IPS-11a (cell line): ENCODE data around the gene CYTH1.
A peak's percentile ranks its signal among the peaks of the same experiment; 100 is the strongest.

ENCODE experiments used
- H3K4me3 ChIP-seq: one replicate; pipeline ENCODE4 v1.5.1; 2013; ENCODE audit warnings: low read depth, low read length, control low read depth

The CYTH1 gene, protein sequence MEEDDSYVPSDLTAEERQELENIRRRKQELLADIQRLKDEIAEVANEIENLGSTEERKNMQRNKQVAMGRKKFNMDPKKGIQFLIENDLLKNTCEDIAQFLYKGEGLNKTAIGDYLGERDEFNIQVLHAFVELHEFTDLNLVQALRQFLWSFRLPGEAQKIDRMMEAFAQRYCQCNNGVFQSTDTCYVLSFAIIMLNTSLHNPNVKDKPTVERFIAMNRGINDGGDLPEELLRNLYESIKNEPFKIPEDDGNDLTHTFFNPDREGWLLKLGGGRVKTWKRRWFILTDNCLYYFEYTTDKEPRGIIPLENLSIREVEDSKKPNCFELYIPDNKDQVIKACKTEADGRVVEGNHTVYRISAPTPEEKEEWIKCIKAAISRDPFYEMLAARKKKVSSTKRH

DNA sequence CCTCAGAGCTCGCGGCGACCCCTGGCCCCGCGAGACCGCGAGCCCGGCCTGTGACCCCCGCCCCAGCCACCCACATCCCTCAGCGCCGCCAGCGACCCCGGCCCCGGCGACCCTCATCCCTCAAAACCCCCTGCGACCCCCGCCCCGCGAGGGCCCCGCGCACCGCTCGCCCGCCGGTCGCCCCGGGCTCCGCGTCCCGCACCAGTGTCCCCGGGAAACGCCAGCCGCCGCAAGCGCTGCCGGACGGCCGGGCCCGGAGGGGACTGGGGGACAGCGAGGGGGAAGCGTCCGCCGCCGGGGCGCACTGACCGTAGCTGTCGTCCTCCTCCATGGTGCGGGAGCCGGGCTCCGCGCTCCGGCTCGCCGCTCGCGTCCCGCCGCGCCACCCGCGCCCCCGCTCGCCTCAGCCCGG lies at the start of gene CYTH1:
CYTH1 (minus strand) TSS at position 381 of the 412 bp plus-strand sequence; CDS start at position 331, 50 bp downstream.
- H3K4me3 ChIP-seq, result peak within 1 kb of the TSS; percentile 70

DNA sequence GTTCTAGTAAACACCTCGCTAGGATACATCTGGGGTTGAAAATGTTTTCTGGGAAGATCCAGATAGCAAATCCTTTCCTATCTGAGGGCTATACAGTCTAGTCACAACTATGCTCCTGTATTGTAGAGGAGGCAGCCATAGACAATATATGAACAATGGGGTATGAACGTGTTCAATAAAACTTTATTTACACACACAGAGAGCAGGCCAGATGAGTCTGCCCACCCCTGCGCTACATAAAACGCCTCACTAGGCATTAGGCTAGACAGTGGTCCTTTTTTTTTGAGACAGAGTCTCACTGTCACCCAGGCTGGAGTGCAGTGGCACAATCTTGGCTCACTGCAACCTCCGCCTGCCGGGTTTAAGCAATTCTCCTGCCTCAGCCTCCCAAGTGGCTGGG lies 47.4 kb upstream of the CYTH1 start:
- no peak overlapping the region for H3K4me3 ChIP-seq

DNA sequence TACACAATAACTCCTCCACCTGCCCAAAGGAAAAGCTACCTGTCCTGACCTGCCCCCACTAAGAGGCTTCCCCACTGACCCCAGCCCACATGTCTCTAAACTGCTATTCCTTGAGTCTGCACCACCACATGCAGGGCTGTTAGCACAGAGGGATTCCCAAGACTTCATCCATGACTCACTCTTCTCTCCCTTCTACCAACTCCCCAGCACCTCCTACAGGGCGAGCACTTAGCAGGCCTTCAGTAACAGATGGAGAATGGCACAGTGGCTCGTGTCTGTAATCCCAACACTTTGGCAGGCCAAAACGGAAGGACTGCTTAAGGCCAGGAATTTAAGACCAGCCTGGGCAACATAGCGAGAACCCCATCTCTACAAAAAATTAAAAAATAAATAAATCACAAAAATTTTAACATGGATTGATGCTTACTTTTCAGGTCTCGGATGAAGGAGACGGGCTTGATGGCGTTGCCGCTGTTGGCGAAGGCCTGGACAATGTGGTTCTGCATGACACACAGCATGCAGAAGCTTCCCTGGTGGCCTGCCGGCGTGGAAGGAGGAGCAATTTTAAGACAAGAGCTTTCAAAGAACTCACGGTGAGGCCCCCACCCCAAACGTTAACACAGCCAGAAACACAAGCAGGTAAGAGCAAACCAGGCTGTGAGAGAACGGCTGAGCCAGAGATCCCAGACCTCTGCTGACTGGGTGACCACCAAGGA lies 46.6 kb upstream of the CYTH1 start:
- no peak overlapping the region for H3K4me3 ChIP-seq

DNA sequence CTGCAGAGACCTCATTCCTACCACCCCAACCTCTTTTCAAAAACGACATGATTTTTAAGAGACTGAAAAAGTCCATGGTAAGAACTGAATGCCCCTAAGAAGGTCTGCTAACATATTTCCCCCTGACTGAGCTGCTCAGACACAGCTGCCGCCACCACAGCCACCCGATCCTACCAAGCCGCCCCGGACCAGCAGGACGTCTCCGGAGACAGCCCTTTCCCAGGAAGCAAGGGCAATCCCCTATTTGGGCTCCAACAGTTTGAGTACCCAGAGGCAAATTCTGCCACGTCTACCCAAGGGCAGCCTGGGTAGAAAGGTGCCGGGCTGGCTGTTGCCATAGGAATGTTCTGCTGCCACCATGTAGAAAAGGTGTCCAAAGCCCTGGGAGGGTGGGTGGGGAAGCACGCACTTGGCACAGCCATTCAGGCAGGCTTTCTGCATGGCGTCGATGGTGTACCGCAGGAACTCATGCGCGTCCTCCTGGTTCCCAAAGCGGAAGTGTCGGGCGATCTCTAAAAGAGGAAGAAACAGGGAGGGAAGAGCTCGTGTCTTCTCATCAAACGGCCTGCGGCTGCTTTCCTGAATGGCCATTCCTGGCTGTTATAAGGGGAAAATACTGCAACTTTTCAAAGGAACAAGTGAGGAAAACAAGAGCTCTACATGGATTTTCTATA lies 44.9 kb upstream of the CYTH1 start:
- no peak overlapping the region for H3K4me3 ChIP-seq

DNA sequence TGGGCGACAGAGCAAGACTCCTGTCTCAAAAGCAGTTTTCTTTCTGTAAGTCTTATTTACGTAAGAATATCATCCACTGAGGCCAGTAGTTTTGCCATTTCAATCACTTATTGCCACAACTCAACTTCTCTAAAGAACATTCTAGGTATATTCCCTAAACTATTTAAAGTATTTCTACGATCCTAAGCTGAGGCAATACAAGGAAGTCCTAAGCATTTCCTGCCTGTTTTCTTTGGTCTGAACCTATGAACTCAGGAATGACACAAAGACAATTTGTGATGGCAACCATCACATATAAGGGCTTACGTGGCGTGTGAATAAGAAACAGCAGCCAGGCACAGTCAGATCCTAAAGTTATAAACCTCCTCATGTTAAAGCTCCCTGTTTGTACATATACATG lies 44.3 kb upstream of the CYTH1 start:
- H3K4me3 ChIP-seq, result no peak overlapping the region

DNA sequence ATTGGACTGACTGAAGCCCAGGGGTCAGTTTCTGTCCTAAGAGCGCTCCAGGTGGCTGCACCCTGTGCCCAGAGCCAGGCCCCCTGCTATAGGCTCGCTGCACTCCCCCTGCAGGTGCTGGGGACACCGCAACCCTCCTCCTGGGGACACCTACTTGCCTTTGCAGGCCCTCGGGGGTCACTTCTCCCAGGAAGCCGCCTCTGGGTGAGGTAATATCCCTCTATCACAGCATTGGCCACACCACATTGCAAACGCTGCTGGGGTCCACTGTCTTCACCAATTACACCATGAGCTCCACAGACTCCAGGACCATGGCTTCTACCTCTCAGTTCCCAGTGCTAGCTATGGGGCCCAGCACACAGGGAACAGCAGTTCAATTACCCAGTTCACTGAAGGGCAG lies 43.6 kb upstream of the CYTH1 start:
- no peak overlapping the region for H3K4me3 ChIP-seq

DNA sequence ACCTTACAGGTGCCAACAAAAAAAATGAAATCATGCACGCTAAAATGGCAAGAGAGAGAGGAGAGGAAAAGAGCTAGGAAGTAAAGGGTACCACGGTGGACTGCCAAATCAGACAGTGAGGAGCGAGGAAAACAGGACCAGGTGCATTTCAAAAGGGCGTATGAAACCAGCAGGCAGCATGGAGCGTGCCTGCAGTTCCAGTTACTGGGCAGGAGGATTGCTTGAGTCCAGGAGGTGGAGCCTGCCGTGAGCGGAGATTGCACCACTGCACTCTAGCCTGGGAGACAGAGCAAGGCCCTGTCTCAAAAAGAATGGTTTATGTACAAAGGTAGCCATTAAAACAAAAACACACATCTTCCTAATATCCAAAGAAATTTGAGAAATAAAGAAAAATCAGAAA lies 42.2 kb upstream of the CYTH1 start:
- H3K4me3 ChIP-seq, result no peak overlapping the region

DNA sequence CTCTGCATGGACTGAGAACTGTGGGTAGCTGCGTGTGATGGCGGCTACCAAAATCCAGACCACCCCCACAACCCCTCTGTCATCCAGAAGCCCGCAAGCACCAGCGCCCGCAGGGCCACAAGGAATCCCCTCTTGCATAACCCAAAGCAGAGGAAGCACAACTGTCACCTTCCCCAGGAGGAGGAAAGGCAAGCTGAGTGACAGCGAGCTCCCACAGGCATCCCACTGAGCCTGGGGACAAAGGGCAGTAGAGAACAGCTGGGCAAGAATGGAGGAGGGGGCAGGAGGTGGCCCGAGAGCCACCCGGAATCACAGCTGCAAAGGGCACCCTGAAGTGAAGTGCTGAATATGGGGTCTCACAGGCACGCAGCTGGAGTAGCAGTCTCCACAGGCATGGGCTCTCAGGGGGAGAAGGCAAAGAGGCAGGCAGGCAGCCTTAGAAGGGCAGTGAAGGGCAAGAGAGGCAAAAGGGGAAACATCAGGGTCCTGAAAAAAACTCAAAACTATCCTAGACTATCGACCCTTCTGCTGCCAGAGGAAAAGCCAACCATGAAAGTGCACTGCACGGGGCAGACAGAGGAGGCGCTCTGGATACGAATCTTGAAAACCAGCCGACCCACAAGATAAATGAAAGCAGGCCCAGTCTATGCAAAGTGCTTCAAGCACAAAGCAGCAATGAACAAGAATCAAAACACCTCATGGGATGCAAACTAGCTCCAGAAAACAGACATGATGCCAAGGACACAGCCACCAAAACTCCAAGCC lies 41.4 kb upstream of the CYTH1 start:
- no peak overlapping the region for H3K4me3 ChIP-seq

DNA sequence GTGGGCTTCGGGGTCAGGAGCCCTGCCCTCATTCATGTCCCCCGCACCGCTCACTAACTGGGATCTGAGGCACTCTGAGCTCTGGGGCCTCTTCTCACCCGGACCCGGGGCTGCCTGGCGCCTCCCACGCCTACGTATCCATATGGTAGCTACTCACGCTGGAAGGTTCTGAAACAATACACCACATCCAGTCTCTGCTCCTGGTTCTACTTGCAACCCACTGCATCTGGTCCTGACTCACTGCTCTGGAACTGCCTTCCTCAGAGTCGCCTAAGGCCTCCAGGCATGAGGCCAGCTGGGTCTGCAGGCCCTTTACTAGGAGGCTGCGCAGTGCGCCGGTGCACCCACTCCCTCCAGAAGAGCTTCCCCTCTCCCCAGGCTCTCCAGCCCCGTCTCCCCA lies 40.5 kb upstream of the CYTH1 start:
- no peak overlapping the region for H3K4me3 ChIP-seq

DNA sequence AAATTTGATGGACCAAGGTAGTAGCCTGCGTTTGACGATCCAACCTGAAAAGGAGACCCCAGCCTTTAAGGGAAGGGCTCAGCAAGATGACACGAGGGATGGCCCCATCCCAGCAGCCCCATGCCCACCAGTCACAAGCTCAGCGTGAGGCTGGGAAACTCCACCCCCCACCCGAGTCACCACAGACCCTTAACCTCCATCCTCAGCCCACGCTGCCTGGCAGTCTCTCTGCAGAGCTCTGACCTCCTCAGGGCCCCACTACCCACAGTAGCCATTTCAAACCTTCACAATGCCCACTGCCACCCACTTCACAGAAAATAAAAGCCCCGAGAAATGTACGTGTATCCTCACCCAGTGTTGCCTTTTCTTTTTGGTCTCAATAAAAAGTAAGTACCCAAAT lies 39.9 kb upstream of the CYTH1 start:
- H3K4me3 ChIP-seq, result no peak overlapping the region

DNA sequence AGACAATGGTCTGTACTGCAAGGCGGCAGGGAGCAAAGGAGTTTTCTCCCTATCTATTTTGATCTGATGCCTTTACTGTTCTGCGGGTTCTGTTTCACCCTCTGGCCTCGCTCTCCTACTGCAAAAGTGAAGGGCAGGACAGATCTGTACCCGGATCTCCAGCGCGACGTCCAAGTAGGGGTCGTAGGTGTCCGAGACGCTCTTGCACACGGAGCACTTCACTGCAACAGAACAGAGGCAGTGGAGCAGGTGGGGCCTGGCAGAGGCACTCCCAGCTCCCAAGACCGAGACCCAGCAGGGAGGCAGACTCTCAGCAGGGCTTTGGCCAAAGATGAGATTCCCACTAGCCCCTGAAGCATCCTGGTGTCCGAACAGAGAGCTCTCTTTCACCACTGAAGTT lies 38.8 kb upstream of the CYTH1 start:
- no peak overlapping the region for H3K4me3 ChIP-seq

DNA sequence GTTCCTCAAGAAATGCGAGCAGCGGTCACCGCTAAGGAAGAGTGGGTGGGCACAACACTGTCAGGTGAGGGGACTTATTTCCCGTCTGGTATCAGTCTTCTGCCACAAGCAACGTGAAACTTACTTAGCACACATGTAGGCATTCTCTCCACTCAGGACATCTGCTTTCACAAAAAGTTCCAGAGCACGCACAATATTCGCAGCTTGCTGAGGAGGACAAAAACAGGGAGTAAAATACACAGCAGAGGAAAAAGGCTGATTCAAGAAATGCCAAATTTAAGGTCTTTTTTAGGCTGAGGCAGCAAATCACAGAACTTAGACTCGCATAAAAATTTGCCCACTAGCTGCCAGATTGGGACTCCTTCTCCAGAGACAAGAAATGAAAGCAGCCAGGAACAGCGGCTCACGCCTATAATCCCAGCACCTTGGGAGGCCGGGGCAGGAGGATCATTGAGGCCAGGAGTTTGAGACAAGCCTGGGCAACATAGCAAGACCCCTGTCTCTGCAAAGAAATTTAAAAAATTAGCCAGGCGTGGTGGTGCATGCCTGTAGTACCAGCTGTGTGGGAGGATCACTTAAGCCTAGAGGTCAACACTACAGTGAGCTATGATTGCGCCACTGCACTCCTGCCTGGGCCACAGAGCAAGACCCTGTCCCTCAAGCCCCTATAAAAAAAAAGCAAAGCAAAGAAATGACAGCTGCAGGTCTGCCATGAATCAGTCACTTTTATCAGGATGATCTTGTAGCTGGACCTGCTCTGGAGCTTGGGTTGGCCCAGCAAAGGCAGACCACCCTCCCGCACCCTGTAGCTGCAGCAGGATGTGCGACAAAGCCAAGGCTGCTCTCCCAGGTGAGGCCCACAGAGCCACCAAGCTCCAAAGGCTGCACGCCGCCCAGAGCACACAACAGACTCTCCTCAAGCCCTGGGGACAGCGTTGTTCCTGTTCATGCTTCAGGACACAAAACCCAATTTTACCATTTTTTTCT lies 38.0 kb upstream of the CYTH1 start:
- H3K4me3 ChIP-seq, result no peak overlapping the region

DNA sequence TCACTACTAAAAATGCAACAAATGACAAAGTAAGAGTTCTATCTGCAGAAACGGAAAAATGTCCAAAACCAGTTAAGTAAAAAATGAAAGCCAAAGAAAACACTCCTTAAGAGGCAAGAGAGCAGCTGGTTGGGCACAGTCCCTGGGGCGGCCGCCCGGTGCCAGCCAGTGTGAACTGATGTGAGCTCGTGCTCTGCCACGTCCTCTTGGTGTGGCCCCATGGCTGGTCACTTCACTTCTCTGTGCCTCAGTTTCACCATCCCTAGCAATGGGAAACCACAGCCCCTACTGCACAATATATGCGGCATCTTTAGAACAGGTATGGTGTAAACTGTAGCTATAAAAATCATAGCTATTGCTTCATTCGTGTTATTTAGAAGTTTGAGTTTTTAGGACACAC lies 37.3 kb upstream of the CYTH1 start:
- no peak overlapping the region for H3K4me3 ChIP-seq

DNA sequence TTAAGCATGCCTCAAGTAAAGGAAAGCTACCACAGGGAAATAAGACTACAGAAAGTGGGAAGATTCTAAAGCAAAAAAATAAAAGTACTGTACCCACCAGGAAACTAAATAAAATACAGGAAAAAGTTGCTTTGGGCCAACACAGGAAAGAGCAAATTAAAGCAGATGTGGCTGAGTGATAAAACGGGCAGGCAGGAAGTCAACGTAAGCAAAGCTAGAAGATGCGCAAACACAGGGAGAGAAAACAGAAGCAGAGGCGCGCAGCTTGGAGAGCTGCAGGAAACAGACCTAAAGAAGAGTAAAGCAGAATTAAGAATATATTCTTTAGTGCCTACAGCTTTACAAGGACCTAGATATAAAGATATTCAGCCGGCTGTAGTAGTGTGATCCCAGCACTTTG lies 36.9 kb upstream of the CYTH1 start:
- H3K4me3 ChIP-seq, result no peak overlapping the region

DNA sequence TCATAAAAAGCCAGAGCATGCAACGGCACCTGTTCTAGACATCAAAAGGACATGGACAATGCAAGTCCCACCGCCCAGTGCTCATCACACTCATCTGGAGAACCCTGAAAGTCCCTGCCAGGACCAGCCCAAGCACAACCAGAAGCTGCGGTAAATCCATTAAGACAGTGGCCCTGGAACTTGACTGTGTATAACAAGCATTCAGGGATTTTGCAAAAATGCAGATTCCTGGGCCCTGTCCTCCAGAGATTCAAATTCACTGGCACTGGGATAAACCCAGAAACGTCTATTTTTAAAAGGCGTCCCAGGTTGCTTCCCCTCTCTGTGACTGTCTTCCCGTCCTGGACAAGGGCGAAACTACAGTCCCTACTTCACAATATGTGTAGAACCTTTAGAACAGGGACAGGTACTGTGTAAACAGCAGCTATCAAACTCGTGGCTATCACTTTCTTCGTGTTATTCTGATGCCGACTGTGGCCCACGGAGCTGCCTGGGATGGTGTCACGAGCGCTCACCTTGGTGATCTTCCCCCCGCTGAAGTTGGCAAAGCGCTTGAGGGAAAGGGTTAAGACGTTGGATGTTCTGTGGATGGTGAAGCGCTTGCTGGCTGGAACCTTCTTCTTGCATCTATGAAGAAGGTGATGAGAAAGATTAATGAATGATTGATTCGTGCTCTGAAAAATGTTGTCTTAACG lies 36.2 kb upstream of the CYTH1 start:
- H3K4me3 ChIP-seq, result no peak overlapping the region

DNA sequence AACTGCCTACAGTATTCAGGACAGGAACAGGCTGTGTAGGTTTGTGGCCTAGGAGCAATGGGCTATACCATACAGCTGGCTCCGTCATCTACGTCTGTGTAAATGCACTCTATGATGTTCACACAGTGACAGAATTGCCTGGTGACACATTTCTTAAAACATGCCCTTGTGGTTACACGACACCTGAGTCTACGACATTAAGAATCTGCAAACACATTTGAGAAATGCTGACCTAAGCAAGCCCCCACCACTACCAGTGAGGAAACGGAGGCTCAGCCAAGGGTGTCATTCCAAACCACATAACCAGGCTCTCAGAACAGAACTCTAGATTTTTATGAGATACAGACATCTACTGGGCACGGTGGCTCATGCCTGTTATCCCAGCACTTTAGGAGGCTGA lies 35.0 kb upstream of the CYTH1 start:
- no peak overlapping the region for H3K4me3 ChIP-seq

DNA sequence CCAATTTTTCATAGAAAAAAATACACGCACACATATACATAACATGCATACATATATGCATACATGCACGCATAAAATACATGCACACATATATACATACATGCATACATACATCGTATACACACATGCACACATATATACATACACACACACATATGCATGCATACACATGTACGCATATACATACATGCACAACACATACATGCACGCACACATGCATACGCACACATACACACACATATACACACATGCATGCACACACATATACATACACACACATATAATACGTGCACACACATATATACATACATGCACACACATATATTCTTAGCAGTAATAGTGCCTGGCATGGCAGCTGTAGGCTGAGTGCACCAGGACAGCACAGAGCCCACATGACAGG lies 33.6 kb upstream of the CYTH1 start:
- no peak overlapping the region for H3K4me3 ChIP-seq

DNA sequence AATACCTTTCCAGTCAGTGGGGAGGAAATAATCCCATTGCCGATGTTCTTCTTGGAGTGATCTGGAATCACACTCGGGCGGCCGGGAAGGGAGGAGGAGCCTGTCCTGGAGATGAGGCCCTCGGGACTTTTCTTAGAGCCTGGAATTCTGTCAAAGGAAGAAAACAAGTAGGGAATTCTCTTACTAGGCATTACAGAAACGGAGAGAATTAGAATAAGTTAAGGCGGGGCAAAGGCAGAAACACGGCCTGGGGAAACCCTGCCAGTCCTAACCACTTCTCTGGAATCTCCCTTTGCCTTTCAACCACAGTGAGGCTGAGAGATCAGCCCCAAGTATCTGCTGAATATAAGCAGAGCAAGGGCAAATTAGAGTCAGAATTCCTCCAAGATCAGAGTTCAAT lies 30.8 kb upstream of the CYTH1 start:
- no peak overlapping the region for H3K4me3 ChIP-seq

DNA sequence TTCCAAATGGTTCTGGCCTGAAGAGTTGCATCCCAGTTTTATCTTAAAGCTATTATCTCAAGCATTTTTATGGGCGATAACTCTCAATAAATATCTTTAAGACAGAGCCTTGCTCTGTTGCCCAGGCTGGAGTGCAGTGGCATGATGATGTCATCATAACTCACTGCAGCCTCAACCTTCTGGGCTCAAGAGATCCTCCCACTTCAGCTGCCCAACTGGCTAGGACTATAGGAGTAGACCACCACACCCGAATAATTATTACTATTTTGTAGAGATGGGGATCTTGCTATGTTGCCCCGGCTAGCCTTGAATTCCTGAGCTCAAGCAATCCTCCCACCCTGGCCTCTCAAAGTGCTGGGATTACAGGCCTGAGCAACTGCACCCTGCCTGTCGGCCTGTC lies 26.1 kb upstream of the CYTH1 start:
- H3K4me3 ChIP-seq, result no peak overlapping the region
